ENCODE measurements around the gene NKIRAS2.

Gene NKIRAS2

DNA sequence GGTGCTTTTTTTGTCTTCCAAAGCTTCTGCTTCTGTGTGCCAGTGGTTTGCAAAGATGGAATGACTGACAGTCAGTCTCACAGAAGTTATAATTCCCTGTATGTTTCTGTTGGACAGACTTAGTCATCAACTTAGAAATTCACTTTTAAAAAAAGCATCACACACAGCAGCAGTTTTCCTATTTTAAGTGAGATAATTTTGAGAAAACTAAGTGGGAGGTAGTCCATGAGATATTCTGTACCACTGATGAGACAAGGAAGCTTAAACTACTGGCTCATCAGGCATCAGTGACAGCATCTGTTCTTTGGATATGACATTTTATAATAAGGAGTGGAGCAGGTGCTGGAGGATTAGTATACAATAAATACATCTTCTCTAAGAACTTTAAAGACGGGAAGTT, 33.3 kb upstream of the NKIRAS2 start:
- Histone ChIP-seq H3K27me3 (ENCODE audit: insufficient read depth, poor library complexity, severe bottlenecking) (no peaks in the 10 kb centered on the region), H3K36me3 (ENCODE audit: low read depth) (peaks cover 96% of the 10 kb centered on the region), H3K4me1 (ENCODE audit: insufficient read depth, poor library complexity, severe bottlenecking) (no peaks in the 10 kb centered on the region), H3K4me3 (ENCODE audit: severe bottlenecking) (no peak overlapping the region), H3K27ac (ENCODE audit: poor library complexity, severe bottlenecking) (no peak overlapping the region), H3K9me3 (ENCODE audit: severe bottlenecking) (no peaks in the 10 kb centered on the region)
- TF ChIP-seq, protein P1, sequence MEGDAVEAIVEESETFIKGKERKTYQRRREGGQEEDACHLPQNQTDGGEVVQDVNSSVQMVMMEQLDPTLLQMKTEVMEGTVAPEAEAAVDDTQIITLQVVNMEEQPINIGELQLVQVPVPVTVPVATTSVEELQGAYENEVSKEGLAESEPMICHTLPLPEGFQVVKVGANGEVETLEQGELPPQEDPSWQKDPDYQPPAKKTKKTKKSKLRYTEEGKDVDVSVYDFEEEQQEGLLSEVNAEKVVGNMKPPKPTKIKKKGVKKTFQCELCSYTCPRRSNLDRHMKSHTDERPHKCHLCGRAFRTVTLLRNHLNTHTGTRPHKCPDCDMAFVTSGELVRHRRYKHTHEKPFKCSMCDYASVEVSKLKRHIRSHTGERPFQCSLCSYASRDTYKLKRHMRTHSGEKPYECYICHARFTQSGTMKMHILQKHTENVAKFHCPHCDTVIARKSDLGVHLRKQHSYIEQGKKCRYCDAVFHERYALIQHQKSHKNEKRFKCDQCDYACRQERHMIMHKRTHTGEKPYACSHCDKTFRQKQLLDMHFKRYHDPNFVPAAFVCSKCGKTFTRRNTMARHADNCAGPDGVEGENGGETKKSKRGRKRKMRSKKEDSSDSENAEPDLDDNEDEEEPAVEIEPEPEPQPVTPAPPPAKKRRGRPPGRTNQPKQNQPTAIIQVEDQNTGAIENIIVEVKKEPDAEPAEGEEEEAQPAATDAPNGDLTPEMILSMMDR (IDR thresholded peaks at IDR 0.05; ENCODE audit: poor library complexity, severe bottlenecking) = no peak
- DNase-seq (ENCODE audit: low spot score) = no peak
- no peak for ATAC-seq (ENCODE audit: low read depth)

DNA sequence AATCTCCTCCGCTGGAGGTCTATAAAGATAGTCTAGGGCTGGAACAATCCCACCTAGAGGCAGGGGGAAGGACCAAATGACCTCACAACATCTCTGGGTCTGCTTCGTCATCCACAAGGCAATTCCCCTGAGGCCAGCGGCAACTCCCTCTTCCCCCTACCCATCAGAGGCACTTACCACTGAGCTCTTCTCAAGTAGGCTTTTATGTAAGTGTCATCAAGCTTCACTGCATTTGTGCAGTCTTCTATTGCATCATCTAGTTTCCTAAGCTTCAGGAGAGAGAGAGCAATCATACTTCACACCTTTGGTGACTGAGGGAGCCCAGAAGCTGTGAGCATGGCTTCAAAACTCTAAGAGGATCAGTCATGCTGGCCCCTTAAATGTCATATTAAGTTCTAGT, 32.2 kb upstream of the NKIRAS2 start:
- ATAC-seq (ENCODE audit: low read depth) = no peak
- TF ChIP-seq, protein P1 (IDR thresholded peaks at IDR 0.05; ENCODE audit: poor library complexity, severe bottlenecking) = no peak
- peaks cover 96% of the 10 kb centered on the region for H3K36me3 ChIP-seq (ENCODE audit: low read depth)
- no peak overlapping the region for H3K27ac ChIP-seq (ENCODE audit: poor library complexity, severe bottlenecking)
- no peaks in the 10 kb centered on the region for H3K4me1 ChIP-seq (ENCODE audit: insufficient read depth, poor library complexity, severe bottlenecking)
- H3K9me3 ChIP-seq (ENCODE audit: severe bottlenecking) = no peaks in the 10 kb centered on the region
- H3K27me3 ChIP-seq (ENCODE audit: insufficient read depth, poor library complexity, severe bottlenecking) = no peaks in the 10 kb centered on the region
- H3K4me3 ChIP-seq (ENCODE audit: severe bottlenecking) = no peak overlapping the region
- DNase-seq (ENCODE audit: low spot score) = no peak

DNA sequence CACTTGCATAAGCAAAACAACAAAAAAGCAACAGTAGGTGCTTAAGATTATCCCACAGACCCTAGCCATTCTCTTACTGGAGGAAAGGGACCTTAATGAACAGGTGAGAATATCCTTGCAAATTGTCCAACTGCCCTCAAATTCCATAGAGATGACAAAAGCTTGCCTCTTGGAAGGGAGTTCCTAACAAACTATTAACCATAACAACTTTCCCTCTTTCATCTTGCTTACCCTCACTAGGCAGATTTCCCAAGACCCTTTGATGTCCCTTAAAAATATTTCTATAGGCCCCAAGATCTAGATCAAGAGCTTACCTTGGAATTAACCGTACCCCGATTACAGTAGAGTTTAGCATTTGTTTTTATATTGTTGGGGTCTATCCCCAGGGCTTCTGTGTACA, 31.5 kb upstream of the NKIRAS2 start:
- H3K4me1 ChIP-seq (ENCODE audit: insufficient read depth, poor library complexity, severe bottlenecking) = no peaks in the 10 kb centered on the region
- DNase-seq (ENCODE audit: low spot score) = no peak
- H3K9me3 ChIP-seq (ENCODE audit: severe bottlenecking) = no peaks in the 10 kb centered on the region
- TF ChIP-seq, protein P1 (IDR thresholded peaks at IDR 0.05; ENCODE audit: poor library complexity, severe bottlenecking) = no peak
- no peak overlapping the region for H3K4me3 ChIP-seq (ENCODE audit: severe bottlenecking)
- H3K27ac ChIP-seq (ENCODE audit: poor library complexity, severe bottlenecking) = no peak overlapping the region
- ATAC-seq (ENCODE audit: low read depth) = no peak
- no peaks in the 10 kb centered on the region for H3K27me3 ChIP-seq (ENCODE audit: insufficient read depth, poor library complexity, severe bottlenecking)
- H3K36me3 ChIP-seq (ENCODE audit: low read depth) = peaks cover 96% of the 10 kb centered on the region

- no peaks in the 10 kb centered on the region for H3K9me3 ChIP-seq (ENCODE audit: severe bottlenecking)
- DNase-seq (ENCODE audit: low spot score) = no peak
- TF ChIP-seq, protein P1 (IDR thresholded peaks at IDR 0.05; ENCODE audit: poor library complexity, severe bottlenecking) = no peak
- no peak overlapping the region for H3K4me3 ChIP-seq (ENCODE audit: severe bottlenecking)
- no peaks in the 10 kb centered on the region for H3K4me1 ChIP-seq (ENCODE audit: insufficient read depth, poor library complexity, severe bottlenecking)
- no peaks in the 10 kb centered on the region for H3K27me3 ChIP-seq (ENCODE audit: insufficient read depth, poor library complexity, severe bottlenecking)
- no peak for ATAC-seq (ENCODE audit: low read depth)
- H3K36me3 ChIP-seq (ENCODE audit: low read depth) = peaks cover 98% of the 10 kb centered on the region
- no peak overlapping the region for H3K27ac ChIP-seq (ENCODE audit: poor library complexity, severe bottlenecking)
Measured at GRCh38 chr17:41989702-41990419, 30.0 kb upstream of the NKIRAS2 start.

DNA sequence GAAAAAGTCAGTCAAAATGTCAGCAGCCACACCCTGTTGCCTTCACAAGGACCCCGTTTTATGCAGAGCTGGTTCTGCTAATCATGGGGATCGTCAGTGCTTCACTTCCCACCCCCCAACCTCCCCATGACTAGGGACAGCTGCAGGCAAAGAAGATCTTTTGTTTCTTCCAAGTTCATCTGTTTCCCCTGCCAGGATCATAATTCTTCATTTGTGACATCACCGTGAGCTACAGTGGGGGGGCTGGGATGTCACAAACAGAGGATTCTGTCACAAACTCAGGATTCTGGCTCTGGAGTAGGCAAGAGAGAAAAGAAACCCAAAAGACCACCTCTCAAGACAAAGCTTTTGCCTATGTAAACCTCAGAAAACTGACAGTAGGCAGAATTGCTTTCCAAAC, 27.3 kb upstream of the NKIRAS2 start:
- Histone ChIP-seq H3K4me1 (ENCODE audit: insufficient read depth, poor library complexity, severe bottlenecking) (no peaks in the 10 kb centered on the region), H3K9me3 (ENCODE audit: severe bottlenecking) (no peaks in the 10 kb centered on the region), H3K27me3 (ENCODE audit: insufficient read depth, poor library complexity, severe bottlenecking) (no peaks in the 10 kb centered on the region), H3K4me3 (ENCODE audit: severe bottlenecking) (no peak overlapping the region), H3K27ac (ENCODE audit: poor library complexity, severe bottlenecking) (no peak overlapping the region), H3K36me3 (ENCODE audit: low read depth) (peaks cover 100% of the 10 kb centered on the region)
- DNase-seq (ENCODE audit: low spot score) (no peak), ATAC-seq (ENCODE audit: low read depth) (no peak)
- TF ChIP-seq, protein P1 (IDR thresholded peaks at IDR 0.05; ENCODE audit: poor library complexity, severe bottlenecking) = no peak
